ENCODE results near the gene GLS.

Gene GLS

GRCh38 chr2:190887089-190887488 is 6.5 kb downstream of the GLS start:
- no peak for DNase-seq (ENCODE audit: low read depth)

DNA sequence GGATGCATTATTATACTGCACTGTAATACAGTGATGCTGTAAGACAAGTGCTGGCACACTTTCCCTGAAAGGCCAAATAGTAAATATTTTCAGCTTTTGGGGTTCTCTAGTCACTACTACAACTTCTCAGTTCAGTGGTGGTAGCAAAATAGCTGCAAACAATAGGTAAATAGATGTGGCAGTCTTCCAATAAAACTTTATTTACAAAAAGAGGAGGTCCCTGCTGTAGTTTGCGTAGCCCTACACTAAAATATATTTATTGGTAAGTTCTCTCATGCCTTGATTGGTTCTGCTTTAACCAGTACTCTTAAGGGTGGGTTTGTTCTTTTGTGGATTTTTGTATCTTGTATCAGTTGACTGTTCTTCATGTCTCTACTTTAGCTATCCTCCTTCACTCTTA is 7.8 kb downstream of the GLS start:
- DNase-seq (ENCODE audit: low read depth), result no peak

DNA sequence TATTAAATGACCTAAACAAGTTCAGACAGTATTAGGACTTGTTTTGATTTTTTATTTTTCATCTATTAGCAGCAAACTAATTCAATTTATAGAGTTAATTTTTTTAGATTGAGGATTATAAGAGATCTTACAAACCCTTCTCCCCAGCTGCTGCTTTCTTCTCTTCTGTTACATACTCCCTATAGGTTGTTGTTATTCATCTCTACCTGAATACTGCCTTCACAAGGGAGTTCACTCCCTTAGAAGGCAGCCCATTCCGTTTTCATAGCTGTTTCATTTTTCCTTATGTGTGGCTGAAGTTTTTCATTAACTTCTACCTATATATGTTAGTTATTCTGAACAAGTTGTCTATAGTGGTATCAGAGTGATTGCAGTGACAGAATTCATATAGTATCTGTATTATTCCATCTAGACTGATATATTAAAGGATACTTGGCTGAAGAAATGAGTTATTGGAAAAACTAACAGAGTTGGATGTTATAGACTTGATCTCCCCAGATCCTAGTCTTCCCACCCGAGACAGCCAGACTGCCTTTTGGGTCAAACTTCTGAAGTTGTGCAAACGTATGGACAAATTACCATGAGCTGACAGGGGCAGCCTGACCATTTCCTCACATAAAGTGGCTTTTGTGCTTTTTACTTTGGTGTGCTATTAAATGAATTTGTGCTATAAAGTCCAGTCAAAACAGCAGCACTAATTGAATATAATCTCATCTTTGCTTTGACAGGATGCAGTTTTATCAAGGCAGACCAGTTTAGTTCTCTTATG is 8.7 kb downstream of the GLS start:
- no peak for DNase-seq (ENCODE audit: low read depth)

DNA sequence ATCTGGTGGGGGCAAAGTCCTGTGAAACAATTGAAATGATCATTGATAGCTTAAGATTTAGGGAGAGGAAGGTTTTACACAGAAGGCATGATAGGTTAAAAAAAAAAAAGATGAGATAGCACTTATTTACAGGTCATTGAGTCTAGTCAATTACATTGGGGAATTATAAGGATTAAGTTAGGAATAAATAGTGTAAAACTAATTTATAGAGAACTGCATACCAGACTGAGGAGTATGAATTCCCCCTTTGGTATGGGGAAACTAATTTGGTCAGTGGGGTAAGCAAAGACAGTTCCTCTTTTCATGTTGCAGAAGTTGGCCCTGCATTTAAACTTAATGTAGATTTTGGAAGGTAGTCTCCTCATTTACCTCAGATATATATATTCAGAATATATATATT is 10.8 kb downstream of the GLS start:
- DNase-seq (ENCODE audit: low read depth), result no peak

- no peak for DNase-seq (ENCODE audit: low read depth)
Measured at GRCh38 chr2:190891889-190892288, 11.3 kb downstream of the GLS start.

DNA sequence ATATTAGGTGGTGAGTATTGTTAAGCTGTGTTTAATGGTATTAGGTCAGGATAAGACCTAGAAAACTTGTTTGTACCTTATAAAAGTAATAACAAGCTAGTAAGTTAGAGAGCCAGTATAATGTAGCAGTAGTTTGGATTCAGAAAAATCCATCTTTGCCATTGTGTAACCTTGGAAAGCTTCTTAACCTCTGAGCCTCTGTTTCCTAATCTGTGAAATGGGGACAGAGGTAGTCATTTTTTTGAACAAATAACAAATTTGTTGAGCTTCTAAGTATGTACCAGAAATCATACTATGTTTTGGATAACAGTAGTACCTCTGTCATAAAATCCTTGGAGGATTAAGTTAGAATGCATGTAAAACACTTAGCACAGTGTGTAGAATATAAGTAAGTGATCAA is 12.5 kb downstream of the GLS start:
- DNase-seq (ENCODE audit: low read depth), result no peak

DNA sequence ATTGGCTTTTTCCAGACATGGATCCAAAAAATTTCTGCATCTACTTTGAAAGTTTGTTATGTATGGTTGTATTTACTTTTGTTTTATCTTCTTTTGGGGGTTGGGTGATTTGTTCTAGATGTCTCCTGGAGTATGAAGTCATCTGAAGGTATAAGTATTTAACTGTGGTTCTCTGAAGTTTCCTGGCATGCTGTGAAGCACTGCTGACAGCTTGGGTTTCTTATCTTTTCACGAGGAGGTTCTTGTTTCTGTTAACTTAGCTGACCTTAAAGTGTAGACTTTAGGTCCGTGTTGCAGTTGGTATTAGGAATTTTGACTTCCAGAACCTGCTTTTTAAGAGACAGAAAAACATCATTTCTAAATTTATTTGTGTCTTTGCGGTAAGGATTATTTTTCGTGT is 15.9 kb downstream of the GLS start:
- DNase-seq (ENCODE audit: low read depth), result no peak

DNA sequence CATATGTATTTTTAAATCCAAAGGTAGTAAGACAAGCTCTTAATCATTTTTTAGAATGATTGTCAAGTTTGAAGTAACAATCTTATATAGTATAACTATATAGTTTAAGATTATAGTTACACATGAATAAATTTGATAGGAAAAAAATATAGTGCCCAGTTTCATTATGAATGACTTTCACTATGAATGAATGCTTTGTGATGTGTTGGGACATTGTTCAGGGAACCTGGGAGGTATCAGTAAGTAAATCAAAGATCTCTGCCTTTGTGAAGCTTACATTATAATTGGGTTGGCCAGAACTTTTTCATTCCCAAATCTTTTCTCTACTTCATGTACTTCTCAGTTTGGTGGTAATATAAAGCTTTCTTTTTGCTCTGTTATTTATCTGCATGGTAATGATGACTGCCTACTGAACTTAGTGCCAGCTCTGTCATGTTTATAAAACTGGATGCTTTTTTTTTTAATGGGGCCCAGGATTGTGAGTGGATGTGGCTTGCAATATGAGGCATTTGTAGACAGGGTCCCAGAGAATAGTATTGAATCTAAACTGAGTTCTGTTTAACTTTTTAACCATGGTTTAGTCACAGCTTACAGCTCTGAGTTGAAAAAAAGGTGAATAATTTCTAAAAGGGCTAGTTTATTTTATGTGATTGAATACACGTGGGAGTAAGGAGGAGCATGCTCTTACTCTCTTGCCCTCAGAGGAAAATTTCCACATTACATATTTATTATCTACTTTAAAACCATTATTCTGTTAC is 23.3 kb downstream of the GLS start:
- DNase-seq (ENCODE audit: low read depth), result no peak

DNA sequence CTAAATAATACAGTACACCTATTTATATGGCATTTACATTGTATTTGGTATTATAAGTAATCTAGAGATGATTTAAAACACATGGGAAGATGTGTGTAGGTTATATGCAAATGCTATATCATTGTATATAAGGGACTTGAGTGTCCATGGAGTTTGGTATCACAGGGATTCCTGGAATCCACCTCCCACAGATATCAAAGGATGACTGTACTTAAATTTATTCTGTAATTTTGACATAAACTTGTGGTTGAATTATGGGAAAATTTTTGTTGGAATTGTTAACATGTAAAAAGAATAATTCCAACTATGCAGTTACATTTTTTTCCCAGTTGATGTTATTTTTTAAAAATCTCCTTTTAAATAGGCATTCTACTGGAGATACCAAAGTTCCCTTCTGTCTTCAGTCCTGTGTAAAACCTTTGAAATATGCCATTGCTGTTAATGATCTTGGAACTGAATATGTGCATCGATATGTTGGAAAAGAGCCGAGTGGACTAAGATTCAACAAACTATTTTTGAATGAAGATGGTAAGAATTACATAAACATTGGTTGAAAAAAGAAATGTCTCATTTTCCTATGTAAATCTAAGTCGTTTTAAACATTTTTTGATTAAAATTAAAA is 24.1 kb downstream of the GLS start:
- no peak for DNase-seq (ENCODE audit: low read depth)

- DNase-seq (ENCODE audit: low read depth), result no peak
Measured at GRCh38 chr2:190908532-190908931, 27.9 kb downstream of the GLS start.

GRCh38 chr2:190909680-190910079 is 29.1 kb downstream of the GLS start:
- no peak for DNase-seq (ENCODE audit: low read depth)

- DNase-seq (ENCODE audit: low read depth), result no peak
Measured at GRCh38 chr2:190910341-190911136, 29.9 kb downstream of the GLS start.

DNA sequence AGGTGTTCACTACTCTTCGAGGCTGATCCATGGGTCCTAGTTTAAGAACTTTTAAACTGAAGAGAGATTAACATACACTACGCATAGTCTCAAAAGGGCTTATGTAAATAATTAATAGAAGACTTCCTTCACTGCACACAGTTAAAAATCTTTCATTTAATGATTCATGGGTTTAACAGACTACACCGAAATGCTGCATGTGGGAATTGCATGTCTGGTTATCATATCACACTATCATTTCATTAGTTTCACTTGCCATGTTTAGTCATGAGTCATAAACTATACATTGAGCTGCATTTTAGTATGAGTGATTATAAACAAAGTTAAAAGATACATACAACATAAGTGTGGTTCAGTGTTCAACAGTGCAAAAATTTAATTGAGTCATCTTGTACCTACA is 31.2 kb downstream of the GLS start:
- DNase-seq (ENCODE audit: low read depth), result no peak

- no peak for DNase-seq (ENCODE audit: low read depth)
Measured at GRCh38 chr2:190912726-190913125, 32.1 kb downstream of the GLS start.

- DNase-seq (ENCODE audit: low read depth), result no peak
Measured at GRCh38 chr2:190913725-190914124, 33.1 kb downstream of the GLS start.

DNA sequence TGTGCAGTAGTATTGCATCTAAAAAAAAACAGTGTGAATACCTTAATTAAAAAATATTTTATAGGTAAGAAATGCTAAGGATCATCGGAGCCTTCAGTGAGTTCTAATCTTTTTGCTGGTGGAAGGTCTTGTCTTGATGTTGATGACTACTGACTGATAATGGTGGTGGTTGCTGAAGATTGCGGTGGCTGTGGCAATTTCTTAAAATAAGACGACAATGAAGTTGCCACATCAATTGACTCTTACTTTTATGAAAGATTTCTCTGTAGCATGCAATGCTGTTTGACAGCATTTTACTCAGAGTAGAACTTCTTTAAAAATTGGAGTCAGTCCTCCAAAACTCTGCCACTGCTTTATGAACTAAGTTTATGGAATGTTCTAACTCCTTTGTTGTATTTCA is 36.2 kb downstream of the GLS start:
- no peak for DNase-seq (ENCODE audit: low read depth)

DNA sequence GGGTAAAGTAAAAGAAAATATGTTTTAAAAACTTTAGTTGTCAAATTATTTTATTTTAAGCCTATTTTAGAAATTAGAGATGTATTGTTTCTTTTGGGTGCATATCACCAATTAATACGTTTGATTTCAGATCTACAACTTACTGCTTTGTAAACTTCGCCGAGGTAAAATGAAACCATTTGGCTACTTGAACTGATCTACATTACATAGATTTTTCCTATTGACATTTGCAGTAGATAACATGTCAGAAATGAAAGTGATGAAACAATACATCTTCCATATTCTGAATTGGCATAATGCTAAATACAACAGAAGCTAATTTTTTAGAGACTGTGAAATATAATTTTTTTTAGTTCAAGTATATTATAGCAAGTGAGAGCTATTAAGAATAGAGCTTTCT is 39.5 kb downstream of the GLS start:
- DNase-seq (ENCODE audit: low read depth), result no peak

- no peak for DNase-seq (ENCODE audit: low read depth)
Measured at GRCh38 chr2:190922376-190922775, 41.8 kb downstream of the GLS start.

- no peak for DNase-seq (ENCODE audit: low read depth)
Measured at GRCh38 chr2:190927301-190927700, 46.7 kb downstream of the GLS start.

- DNase-seq (ENCODE audit: low read depth), result no peak
Measured at GRCh38 chr2:190929919-190930318, 49.3 kb downstream of the GLS start.

- DNase-seq (ENCODE audit: low read depth), result no peak
Measured at GRCh38 chr2:190930411-190930810, 49.8 kb downstream of the GLS start.

DNA sequence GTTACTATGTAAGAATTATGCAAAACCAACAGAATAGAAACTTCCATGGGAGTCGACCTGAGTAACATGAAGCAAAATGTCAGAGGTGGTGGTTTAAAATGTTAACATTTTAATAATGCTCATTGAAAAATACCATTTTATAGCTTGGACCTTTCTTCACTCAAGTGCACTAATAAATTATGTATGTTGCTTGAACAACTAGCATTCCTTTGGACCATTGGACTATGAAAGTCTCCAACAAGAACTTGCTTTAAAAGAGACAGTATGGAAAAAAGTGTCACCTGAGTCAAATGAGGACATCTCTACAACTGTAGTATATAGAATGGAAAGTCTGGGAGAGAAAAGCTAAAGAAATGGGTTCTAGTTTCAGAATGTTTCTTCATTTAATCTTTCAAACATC is 51.9 kb downstream of the GLS start:
- no peak for DNase-seq (ENCODE audit: low read depth)

Data from stimulated activated CD8-positive, alpha-beta memory T cell treated with anti-CD3 and anti-CD28 coated beads, Interleukin-15, amount 100 ng/mL, for 24 hours (primary cell).